Calu3 (cell line): ENCODE measurements around the gene PLEKHG3. TPM values are rescaled to one million over a fixed set of nuclear protein-coding genes. Genes with fewer than 3 reads are reported as not detected.
A peak's percentile ranks its signal among the peaks of the same experiment; 100 is the strongest.

Experiments used
- BruUV-seq: library from RNA; stranded (reverse); fragments of 400-500 nt; replicated peaks from 2 replicates; lab custom pipeline; 2021; lab: Mats Ljungman, UMichigan
- CTCF ChIA-PET: fragments of 300-600 bp; sonication (Branson Sonifier 250); formaldehyde crosslinking; loops from one replicate; lab custom pipeline; 2022; ENCODE audit warnings: antibody characterized with exemption; lab: Charles Lee
- DNase-seq: peaks from one replicate; pipeline ENCODE4 v3.0.0; 2022
- H3K27ac Mint-ChIP-seq: one replicate; pipeline ENCODE4 v1.8.0; 2022; ENCODE audit warnings: mixed read lengths; ENCODE audit not compliant: unreplicated experiment
- H3K27me3 Mint-ChIP-seq: one replicate; pipeline ENCODE4 v1.8.0; 2022; ENCODE audit warnings: mixed read lengths; ENCODE audit not compliant: unreplicated experiment
- H3K36me3 Mint-ChIP-seq: one replicate; pipeline ENCODE4 v1.8.0; 2022; ENCODE audit warnings: mild to moderate bottlenecking, moderate library complexity, mixed read lengths; ENCODE audit not compliant: insufficient read depth, unreplicated experiment
- H3K4me1 Mint-ChIP-seq: one replicate; pipeline ENCODE4 v1.8.0; 2022; ENCODE audit warnings: mild to moderate bottlenecking, low read depth, mixed read lengths; ENCODE audit not compliant: unreplicated experiment
- H3K4me3 Mint-ChIP-seq: one replicate; pipeline ENCODE4 v1.8.0; 2022; ENCODE audit warnings: mild to moderate bottlenecking, low read depth, moderate library complexity, mixed read lengths; ENCODE audit not compliant: unreplicated experiment
- H3K9me3 Mint-ChIP-seq: one replicate; pipeline ENCODE4 v1.8.0; 2022; ENCODE audit warnings: low read depth, mixed read lengths; ENCODE audit not compliant: unreplicated experiment
- CTCF ChIP-seq: fragments of 200-600 bp; IDR thresholded peaks from one replicate; pipeline ENCODE4 v1.8.0; 2022; ENCODE audit warnings: antibody characterized with exemption; ENCODE audit not compliant: unreplicated experiment
- intact Hi-C: fragments of 100-400 bp; cut with micrococcal nuclease; formaldehyde crosslinking; loops from one replicate; pipeline ENCODE4 v1.10.0; 2022; ENCODE audit not compliant: unreplicated experiment
- total RNA-seq: library from RNA; stranded (reverse); gene quantifications from 2 replicates; pipeline ENCODE4 v1.2.3, GENCODE V29; 2022

The PLEKHG3 gene
- total RNA-seq, 1 experiment from 2014 or later, result 39.0 TPM

- intact Hi-C loops, result no loop called here
- CTCF ChIA-PET, result interaction anchor here (0.7 kb wide), 1 partner anchor 8 kb away, joined by 3 read pairs; no protein-coding TSS in a partner anchor
- Mint-ChIP-seq H3K9me3 (no peaks in the 10 kb centered on the region), H3K27me3 (peaks cover 18% of the 10 kb centered on the region), H3K36me3 (peaks cover 30% of the 10 kb centered on the region), H3K4me3 (no peak overlapping the region), H3K4me1 (peaks cover 23% of the 10 kb centered on the region), H3K27ac (no peak overlapping the region)
- no peak for DNase-seq
- TF ChIP-seq CTCF, result no peak
- BruUV-seq, result no TSS peak
Observed at GRCh38 chr14:64700894-64701293, 3.3 kb upstream of the PLEKHG3 start.

- intact Hi-C loops, result no loop called here
- Mint-ChIP-seq H3K27ac (no peak overlapping the region), H3K36me3 (peaks cover 31% of the 10 kb centered on the region), H3K9me3 (no peaks in the 10 kb centered on the region), H3K4me3 (no peak overlapping the region), H3K4me1 (peaks cover 31% of the 10 kb centered on the region), H3K27me3 (peaks cover 13% of the 10 kb centered on the region)
- DNase-seq, result no peak
- CTCF ChIA-PET, result interaction anchor here (0.6 kb wide), 1 partner anchor 63 kb away, joined by 4 read pairs; no protein-coding TSS in a partner anchor
- no TSS peak for BruUV-seq
- TF ChIP-seq CTCF, result no peak
Observed at GRCh38 chr14:64701660-64702059, 2.6 kb upstream of the PLEKHG3 start.

GRCh38 chr14:64702493-64703394 is 1.5 kb upstream of the PLEKHG3 start:
- H3K9me3 Mint-ChIP-seq, result no peaks in the 10 kb centered on the region

More at GRCh38 chr14:64702493-64703394, 1.5 kb upstream of the PLEKHG3 start:
- peaks cover 42% of the 10 kb centered on the region for H3K4me1 Mint-ChIP-seq
- H3K27ac Mint-ChIP-seq, result no peak overlapping the region
- intact Hi-C loops, result no loop called here
- H3K4me3 Mint-ChIP-seq, result peak overlapping the region; percentile 75
- TF ChIP-seq CTCF, result no peak
- CTCF ChIA-PET, result interaction anchor here (0.9 to 1.0 kb wide), 3 partner anchors 16 to 60 kb away, joined by 3 to 7 read pairs (median 3); no protein-coding TSS in a partner anchor
- peaks cover 39% of the 10 kb centered on the region for H3K36me3 Mint-ChIP-seq
- peaks cover 5% of the 10 kb centered on the region for H3K27me3 Mint-ChIP-seq
- no TSS peak for BruUV-seq
- peak; percentile 80 for DNase-seq
